GM12872 (cell line): ENCODE results near the gene DNASE1.

ENCODE experiments used
- TF ChIP-seq, protein P1 (sequence below): IDR thresholded peaks from 3 replicates; pipeline ENCODE4 v1.5.1; 2011; ENCODE audit warnings: low read depth, mild to moderate bottlenecking, low read length, moderate library complexity; ENCODE audit not compliant: insufficient read depth

Gene DNASE1

DNA sequence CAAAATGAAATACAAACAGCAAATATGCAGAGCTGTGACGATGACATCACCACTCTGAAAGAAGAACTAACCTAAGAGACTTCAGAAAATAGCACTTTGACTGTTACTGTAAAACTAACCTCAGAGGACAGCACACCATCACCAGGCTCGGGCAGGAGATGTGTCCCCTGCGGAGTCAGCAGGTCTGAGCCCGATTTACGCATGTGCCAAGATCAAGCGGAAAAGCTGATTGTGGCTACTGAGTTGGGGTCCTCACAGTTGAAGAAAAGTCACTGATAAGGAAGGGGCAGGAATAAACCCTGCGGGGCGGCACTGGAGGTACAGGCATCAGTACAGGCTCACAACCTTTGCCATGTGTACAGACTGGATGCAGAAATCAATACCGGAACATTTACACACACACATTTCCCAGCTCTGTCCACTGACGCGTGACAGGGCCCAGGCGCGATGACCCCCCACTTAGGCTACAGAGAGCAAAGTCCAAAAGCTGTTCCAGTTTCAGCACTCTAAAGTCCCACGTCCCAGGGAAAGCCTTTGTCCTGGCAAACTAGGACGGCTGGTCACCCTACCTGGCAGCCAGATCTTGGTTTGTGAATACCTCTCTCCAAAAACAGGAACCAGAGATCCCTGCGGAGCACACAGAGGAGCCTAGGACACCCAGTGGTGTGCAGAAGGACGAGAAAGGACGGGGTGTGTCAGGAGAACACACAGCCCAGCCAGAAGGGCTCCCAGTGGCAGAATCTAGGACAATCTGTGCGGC lies 41.3 kb downstream of the DNASE1 start:
- TF ChIP-seq, protein P1, sequence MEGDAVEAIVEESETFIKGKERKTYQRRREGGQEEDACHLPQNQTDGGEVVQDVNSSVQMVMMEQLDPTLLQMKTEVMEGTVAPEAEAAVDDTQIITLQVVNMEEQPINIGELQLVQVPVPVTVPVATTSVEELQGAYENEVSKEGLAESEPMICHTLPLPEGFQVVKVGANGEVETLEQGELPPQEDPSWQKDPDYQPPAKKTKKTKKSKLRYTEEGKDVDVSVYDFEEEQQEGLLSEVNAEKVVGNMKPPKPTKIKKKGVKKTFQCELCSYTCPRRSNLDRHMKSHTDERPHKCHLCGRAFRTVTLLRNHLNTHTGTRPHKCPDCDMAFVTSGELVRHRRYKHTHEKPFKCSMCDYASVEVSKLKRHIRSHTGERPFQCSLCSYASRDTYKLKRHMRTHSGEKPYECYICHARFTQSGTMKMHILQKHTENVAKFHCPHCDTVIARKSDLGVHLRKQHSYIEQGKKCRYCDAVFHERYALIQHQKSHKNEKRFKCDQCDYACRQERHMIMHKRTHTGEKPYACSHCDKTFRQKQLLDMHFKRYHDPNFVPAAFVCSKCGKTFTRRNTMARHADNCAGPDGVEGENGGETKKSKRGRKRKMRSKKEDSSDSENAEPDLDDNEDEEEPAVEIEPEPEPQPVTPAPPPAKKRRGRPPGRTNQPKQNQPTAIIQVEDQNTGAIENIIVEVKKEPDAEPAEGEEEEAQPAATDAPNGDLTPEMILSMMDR: no peak

DNA sequence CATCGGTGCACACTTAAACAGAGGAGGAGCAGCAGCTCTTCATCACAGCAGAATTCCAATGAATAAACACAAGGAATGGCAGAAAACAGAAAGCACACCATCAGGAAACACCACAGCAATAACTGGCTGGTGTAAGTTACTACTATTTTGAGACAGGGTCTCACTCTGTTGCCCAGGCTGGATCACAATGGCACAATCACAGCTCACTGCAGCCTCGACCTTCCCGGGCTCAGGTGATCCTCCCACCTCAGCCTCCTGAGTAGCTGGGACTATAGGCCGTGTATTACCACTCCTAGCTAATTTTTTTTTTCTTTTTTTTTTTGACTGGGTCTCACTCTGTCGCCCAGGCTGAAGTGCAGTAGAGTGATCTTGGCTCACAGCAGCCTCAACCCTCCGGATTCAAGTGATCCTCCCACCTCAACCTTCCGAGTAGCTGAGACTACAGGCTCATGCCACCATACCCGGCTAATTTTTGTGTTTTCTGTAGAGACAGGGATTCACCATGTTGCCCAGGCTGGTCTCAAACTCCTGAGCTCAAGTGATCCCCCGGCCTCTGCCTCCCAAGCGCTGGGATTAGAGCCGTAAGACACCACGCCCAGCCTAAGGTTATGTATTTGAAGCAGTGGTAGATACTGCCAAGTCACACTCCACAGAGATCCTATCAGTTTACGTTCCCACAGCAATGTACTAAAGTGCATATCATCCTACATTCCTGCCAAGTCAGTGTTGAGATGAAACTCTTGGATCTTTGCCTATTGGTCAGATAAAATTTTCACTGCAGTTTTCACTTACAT lies 42.1 kb downstream of the DNASE1 start:
- TF ChIP-seq, protein P1: no peak

DNA sequence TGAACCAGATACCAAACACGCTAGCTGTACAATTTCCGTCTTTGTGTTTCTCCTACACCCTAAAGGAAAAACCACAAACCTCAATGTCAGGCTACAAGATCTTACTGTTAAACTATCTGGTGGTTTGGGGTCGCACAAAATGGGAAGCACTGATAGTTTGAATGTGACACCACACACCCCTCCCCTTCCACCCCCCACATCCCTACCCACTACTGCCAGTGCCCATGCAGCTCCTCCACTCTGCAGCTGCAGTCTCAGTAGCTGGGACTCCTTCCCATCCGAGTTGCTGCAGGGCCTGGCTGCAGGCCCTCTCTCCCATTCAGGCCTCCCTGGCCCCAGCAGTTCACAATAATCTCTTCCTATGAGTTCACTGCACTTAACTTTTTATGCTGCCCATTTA lies 44.5 kb downstream of the DNASE1 start:
- TF ChIP-seq, protein P1: no peak

DNA sequence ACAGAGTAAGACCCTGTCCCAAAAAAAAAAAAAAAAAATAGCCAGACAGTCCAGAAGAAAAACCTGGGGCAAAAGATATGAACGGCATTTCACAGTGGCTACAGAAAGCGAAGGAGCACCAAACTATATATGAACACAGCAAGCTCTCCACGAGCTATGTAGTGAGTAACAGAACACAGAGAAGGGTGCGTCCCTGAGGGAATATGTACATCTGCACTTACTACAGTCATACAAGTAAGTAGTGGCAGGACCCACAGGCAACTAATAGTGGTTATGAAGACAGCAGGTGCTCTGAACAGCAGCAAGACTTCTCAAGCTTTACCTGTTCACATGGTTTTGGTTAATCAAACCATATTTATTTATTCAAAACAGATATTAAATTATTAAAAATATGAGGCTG lies 47.0 kb downstream of the DNASE1 start:
- TF ChIP-seq, protein P1: no peak

DNA sequence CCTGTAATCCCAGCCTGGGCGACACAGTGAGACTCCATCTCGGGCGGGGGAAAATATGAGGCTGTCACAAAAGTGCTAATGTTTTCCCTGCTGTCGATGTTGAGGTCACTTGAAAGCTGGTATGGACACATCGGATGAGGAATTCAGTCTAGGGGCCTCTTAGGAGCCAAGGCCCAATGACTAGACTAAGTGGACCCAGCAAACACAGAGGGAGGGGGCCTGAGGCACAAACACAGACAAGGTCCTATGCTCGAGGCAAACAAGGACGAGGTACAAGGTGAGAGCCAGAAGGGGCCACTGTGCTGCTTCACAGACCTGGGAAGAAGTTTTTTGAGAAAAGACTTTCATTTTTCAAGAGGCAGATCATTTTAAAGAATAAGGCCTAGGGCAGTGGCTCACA lies 47.6 kb downstream of the DNASE1 start:
- TF ChIP-seq, protein P1: no peak

DNA sequence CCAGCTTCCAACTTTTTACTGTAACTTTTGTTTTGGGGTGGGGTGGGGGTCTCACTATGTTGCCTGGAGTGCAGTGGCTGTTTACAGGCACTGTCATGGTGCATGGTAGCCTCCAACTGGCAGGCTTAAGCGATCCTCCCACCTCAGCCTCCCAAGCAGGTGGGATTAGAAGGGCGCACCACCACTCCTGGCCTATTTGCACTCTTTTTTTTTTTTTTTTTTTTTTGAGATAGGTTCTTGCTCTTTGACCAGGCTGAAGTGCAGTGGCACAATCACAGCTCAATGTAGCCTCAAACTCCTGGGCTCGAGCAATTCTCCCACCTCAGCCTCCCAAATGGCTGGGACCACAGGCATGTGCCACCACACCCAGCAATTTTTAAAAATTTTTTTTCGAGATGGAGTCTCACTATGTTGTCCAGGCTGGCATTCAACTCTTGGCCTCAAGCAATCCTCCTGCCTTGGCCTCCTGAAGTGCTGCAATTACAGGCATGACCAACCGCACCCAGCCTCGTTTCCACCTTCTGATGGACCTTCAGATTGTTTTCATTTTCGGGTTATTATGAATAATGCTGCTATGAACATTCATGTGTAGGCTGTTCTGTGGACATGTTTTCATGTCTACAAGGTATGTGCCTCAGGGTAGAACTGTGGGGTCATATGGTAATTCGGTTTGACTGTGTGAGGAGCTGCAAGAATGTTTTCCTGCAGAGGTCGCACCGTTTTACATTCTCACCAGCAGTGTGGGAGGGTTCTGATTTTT lies 51.9 kb downstream of the DNASE1 start:
- TF ChIP-seq, protein P1: no peak
